HepG2 (cell line): Measurements from ENCODE around the gene YEATS2. TPM values are rescaled to one million over a fixed set of nuclear protein-coding genes. Genes with fewer than 3 reads are reported as not detected.

ENCODE experiments used
- ATAC-seq: fragments of 200-7000 bp; cut with Tn5 transposase; 3 replicates; pipeline ENCODE4 v1.9.1; 2020; ENCODE audit warnings: mild to moderate bottlenecking, moderate library complexity
- BruUV-seq: library from RNA; stranded (reverse); fragments of 400-500 nt; replicated peaks from 2 replicates; lab custom pipeline; 2021; lab: Mats Ljungman, UMichigan
- CTCF ChIA-PET: fragments of 300-600 bp; formaldehyde crosslinking; extraction: SDS; loops from one replicate; lab custom pipeline; 2021; ENCODE audit warnings: low total read pairs, inconsistent platforms, low intra/inter-chr PET ratio; lab: Yijun Ruan, JAX
- POLR2A ChIA-PET: fragments of 350-600 bp; sonication (Branson Sonifier 250); formaldehyde crosslinking; loops from one replicate; lab custom pipeline; 2020; ENCODE audit warnings: antibody characterized with exemption, inconsistent platforms; lab: Yijun Ruan, JAX
- DNase-seq: peaks from one replicate; pipeline ENCODE4 v3.0.0-alpha.2; 2015; ENCODE audit warnings: low spot score
- FAIRE-seq: peaks from 3 replicates; lab custom pipeline; 2011; peaks lifted over from hg19 to GRCh38; lab: Jason Lieb, UNC
- H2AFZ ChIP-seq: one replicate; pipeline ENCODE4 v1.6.1; 2011; ENCODE audit warnings: low read length, inconsistent platforms
- H3K27ac ChIP-seq: fragments of 300-600 bp; 3 replicates; pipeline ENCODE4 v1.8.0; 2011; ENCODE audit warnings: mixed run types, mild to moderate bottlenecking, mixed read lengths, low read length, inconsistent platforms; ENCODE audit not compliant: insufficient read depth; ENCODE audit errors: extremely low read length
- H3K27me3 ChIP-seq, 2 experiments: fragments of 200-600 bp in 1 of 2; 2 replicates in 1 of 2; 3 replicates in 1 of 2; pipeline versions ENCODE4 v1.6.0 to v1.8.0; 2011; ENCODE audit warnings: low read length in 2 of 2, mild to moderate bottlenecking in 2 of 2, moderate library complexity in 2 of 2, inconsistent platforms in 1 of 2; ENCODE audit not compliant: insufficient read depth in 2 of 2, control insufficient read depth in 1 of 2
- H3K36me3 ChIP-seq, 2 experiments: fragments of 200-600 bp in 1 of 2; replicated peaks in 1 of 2; 2 replicates in 1 of 2; 3 replicates in 1 of 2; pipeline versions ENCODE4 v1.5.1 to v1.8.0; 2011; ENCODE audit warnings: low read length in 2 of 2, inconsistent platforms in 1 of 2; ENCODE audit not compliant: insufficient read depth in 2 of 2, control insufficient read depth in 1 of 2
- H3K4me1 ChIP-seq: 2 replicates; pipeline ENCODE4 v1.5.1; 2012; ENCODE audit warnings: low read length, inconsistent platforms; ENCODE audit not compliant: insufficient read depth
- H3K4me2 ChIP-seq: 2 replicates; pipeline ENCODE4 v1.6.0; 2011; ENCODE audit warnings: low read depth, low read length, inconsistent platforms
- H3K4me3 ChIP-seq, 3 experiments: fragments of 200-600 bp in 1 of 3; sonication (generic), shearing (Covaris generic) in 1 of 3; replicated peaks in 1 of 3; 2 replicates each; pipeline ENCODE4 v1.5.1; 2011 to 2016; ENCODE audit warnings: low read length in 3 of 3, inconsistent platforms in 2 of 3, low read depth in 2 of 3, mild to moderate bottlenecking in 2 of 3, control low read depth in 1 of 3, mixed read lengths in 1 of 3; ENCODE audit not compliant: insufficient read depth in 1 of 3
- H3K79me2 ChIP-seq: one replicate; pipeline ENCODE4 v1.6.1; 2011; ENCODE audit warnings: low read length, inconsistent platforms; ENCODE audit not compliant: insufficient read depth
- H3K9ac ChIP-seq: 2 replicates; pipeline ENCODE4 v1.6.0; 2011; ENCODE audit warnings: mild to moderate bottlenecking, low read depth, low read length, inconsistent platforms; ENCODE audit not compliant: insufficient read depth
- H3K9me3 ChIP-seq: 2 replicates; pipeline ENCODE4 v1.5.1; 2012; ENCODE audit warnings: mild to moderate bottlenecking, low read length
- H4K20me1 ChIP-seq: 2 replicates; pipeline ENCODE4 v1.6.0; 2011; ENCODE audit warnings: inconsistent platforms, mild to moderate bottlenecking, low read length, moderate library complexity; ENCODE audit not compliant: insufficient read depth
- KAT7 ChIP-seq: IDR thresholded peaks from 2 replicates; pipeline ENCODE4 v1.6.1; 2018; ENCODE audit warnings: borderline replicate concordance, missing compliant biosample characterization
- PTBP1 ChIP-seq: fragments of 200-400 bp; formaldehyde crosslinking; IDR thresholded peaks from 2 replicates; pipeline ENCODE4 v1.6.1; 2018; ENCODE audit warnings: low read length, low read depth; ENCODE audit not compliant: poor library complexity, severe bottlenecking
- ZFP41 ChIP-seq: sonication (generic); formaldehyde crosslinking; IDR thresholded peaks from 2 replicates; pipeline ENCODE4 v1.4.0; 2020; ENCODE audit warnings: mild to moderate bottlenecking, missing genetic modification reagents, borderline replicate concordance
- ZNF230 ChIP-seq: sonication (generic); formaldehyde crosslinking; IDR thresholded peaks from 2 replicates; pipeline ENCODE4 v1.4.0; 2020; ENCODE audit warnings: mild to moderate bottlenecking, missing genetic modification reagents
- ZNF552 ChIP-seq: sonication (generic); formaldehyde crosslinking; IDR thresholded peaks from 2 replicates; pipeline ENCODE4 v1.9.0; 2022; ENCODE audit warnings: missing genetic modification reagents, mild to moderate bottlenecking, borderline replicate concordance
- WGBS: methylation state at CpG from one replicate; pipeline ENCODE4 v1.1.6; 2017; ENCODE audit warnings: low lambda C conversion rate; 5-methylcytosine and 5-hydroxymethylcytosine counted together
- in situ Hi-C: cut with HindIII; loops from 2 replicates; pipeline ENCODE4 v1.10.0; 2017; ENCODE audit warnings: low pct_unique_long_range_greater_than_20kb; ENCODE audit not compliant: extremely low pct_ligation_motif_present
- intact Hi-C: fragments of 100-400 bp; cut with micrococcal nuclease; formaldehyde crosslinking; loops from one replicate; pipeline ENCODE4 v1.10.0; 2022; ENCODE audit not compliant: unreplicated experiment
- polyA plus RNA-seq, 8 experiments: library from polyadenylated mRNA; depleted of rRNA in 3 of 8; stranded (reverse) in 7 of 8; unstranded in 1 of 8; fragments of >200 nt; fragmentation: Illumina TruSeq in 4 of 8; extraction: Trizol in 4 of 8; gene quantifications; 2 replicates each; pipeline versions ENCODE4 v1.2.1 to v1.2.3, GENCODE V29; 2011 to 2016; ENCODE audit warnings: low read depth in 4 of 8, missing spikeins in 1 of 8, mixed read lengths in 1 of 8; ENCODE audit not compliant: insufficient read depth in 1 of 8
- total RNA-seq, 5 experiments: library from RNA; depleted of rRNA; stranded (reverse); fragments of >200 nt; fragmentation: Illumina TruSeq; extraction: Trizol; gene quantifications; 2 replicates each; pipeline ENCODE4 v1.2.3, GENCODE V29; 2016; ENCODE audit warnings: low read depth in 1 of 5
- TF ChIP-seq, protein P1 (sequence below): sonication (generic); formaldehyde crosslinking; conservative IDR thresholded peaks from 2 replicates; pipeline ENCODE4 v1.4.0; 2020; ENCODE audit warnings: missing genetic modification reagents
- TF ChIP-seq, protein P2 (sequence below): sonication (generic); formaldehyde crosslinking; conservative IDR thresholded peaks from 2 replicates; pipeline ENCODE4 v1.4.0; 2020; ENCODE audit warnings: mild to moderate bottlenecking, missing genetic modification reagents, moderate library complexity
- TF ChIP-seq, protein P3 (sequence below): sonication (generic); formaldehyde crosslinking; IDR thresholded peaks from 2 replicates; pipeline ENCODE4 v1.4.0; 2020; ENCODE audit warnings: missing genetic modification reagents
- TF ChIP-seq, protein P4 (sequence below): sonication (generic); formaldehyde crosslinking; IDR thresholded peaks from 2 replicates; pipeline ENCODE4 v1.4.0; 2020; ENCODE audit warnings: missing genetic modification reagents; ENCODE audit errors: not compliant biosample characterization
- TF ChIP-seq, protein P5 (sequence below): sonication (generic); formaldehyde crosslinking; IDR thresholded peaks from 2 replicates; pipeline ENCODE4 v1.5.1; 2020; ENCODE audit warnings: mild to moderate bottlenecking, missing genetic modification reagents, borderline replicate concordance

The YEATS2 gene
- total and polyA plus RNA-seq, 2 of the 13 experiments (the other 11 are each of a cell fraction or from before 2014, with no cell fraction given), result 18.6 to 33.7 TPM

DNA sequence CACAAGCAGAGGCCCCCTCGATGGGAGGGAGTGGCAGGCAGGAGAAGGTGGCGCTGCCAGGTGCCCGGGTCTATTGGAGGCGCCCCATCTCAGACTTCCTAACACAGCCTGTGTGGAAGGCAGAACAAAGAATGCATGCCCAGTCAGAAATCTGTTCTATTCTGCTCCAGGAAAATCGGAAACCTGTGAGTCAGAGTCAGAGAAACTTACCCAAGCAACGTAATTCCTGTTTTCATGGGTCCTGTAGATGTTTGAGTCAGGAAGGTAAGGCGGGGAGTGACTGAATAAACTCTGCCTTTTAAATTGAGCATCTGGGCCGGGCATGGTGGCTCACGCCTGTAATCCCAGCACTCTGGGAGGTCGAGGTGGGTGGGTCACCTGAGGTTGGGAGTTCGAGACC is 114.0 kb downstream of the YEATS2 start:
- in situ Hi-C loops (no loop called here), intact Hi-C loops (no loop called here)
- H4K20me1 ChIP-seq, result no peaks in the 10 kb centered on the region
- peaks cover 22 to 44% of the 10 kb centered on the region in 2 experiments for H3K36me3 ChIP-seq
- no peaks in the 10 kb centered on the region for H3K9me3 ChIP-seq
- H3K27me3 ChIP-seq, result no peaks in the 10 kb centered on the region
- no peak overlapping the region for H3K27ac ChIP-seq
- H3K79me2 ChIP-seq, result no peaks in the 10 kb centered on the region
- ATAC-seq (no peak), FAIRE-seq (no peak), DNase-seq (no peak)
- H3K4me1 ChIP-seq, result no peaks in the 10 kb centered on the region; the same call in 1 of the 2 replicates
- ChIA-PET POLR2A (no interaction called here), CTCF (no interaction called here)
- H3K4me2 ChIP-seq, result no peak overlapping the region
- BruUV-seq, result no TSS peak
- WGBS, result 94% methylated on average over 8 of the region's 11 CpGs
- no peak overlapping the region for H3K4me3 ChIP-seq
- no peak overlapping the region for H2AFZ ChIP-seq
- H3K9ac ChIP-seq, result no peak overlapping the region
- TF ChIP-seq, protein P1, sequence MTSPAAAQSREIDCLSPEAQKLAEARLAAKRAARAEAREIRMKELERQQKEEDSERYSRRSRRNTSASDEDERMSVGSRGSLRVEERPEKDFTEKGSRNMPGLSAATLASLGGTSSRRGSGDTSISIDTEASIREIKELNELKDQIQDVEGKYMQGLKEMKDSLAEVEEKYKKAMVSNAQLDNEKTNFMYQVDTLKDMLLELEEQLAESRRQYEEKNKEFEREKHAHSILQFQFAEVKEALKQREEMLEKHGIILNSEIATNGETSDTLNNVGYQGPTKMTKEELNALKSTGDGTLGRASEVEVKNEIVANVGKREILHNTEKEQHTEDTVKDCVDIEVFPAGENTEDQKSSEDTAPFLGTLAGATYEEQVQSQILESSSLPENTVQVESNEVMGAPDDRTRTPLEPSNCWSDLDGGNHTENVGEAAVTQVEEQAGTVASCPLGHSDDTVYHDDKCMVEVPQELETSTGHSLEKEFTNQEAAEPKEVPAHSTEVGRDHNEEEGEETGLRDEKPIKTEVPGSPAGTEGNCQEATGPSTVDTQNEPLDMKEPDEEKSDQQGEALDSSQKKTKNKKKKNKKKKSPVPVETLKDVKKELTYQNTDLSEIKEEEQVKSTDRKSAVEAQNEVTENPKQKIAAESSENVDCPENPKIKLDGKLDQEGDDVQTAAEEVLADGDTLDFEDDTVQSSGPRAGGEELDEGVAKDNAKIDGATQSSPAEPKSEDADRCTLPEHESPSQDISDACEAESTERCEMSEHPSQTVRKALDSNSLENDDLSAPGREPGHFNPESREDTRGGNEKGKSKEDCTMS (CRISPR knock-in tag), result no peak
- TF ChIP-seq, protein P2, sequence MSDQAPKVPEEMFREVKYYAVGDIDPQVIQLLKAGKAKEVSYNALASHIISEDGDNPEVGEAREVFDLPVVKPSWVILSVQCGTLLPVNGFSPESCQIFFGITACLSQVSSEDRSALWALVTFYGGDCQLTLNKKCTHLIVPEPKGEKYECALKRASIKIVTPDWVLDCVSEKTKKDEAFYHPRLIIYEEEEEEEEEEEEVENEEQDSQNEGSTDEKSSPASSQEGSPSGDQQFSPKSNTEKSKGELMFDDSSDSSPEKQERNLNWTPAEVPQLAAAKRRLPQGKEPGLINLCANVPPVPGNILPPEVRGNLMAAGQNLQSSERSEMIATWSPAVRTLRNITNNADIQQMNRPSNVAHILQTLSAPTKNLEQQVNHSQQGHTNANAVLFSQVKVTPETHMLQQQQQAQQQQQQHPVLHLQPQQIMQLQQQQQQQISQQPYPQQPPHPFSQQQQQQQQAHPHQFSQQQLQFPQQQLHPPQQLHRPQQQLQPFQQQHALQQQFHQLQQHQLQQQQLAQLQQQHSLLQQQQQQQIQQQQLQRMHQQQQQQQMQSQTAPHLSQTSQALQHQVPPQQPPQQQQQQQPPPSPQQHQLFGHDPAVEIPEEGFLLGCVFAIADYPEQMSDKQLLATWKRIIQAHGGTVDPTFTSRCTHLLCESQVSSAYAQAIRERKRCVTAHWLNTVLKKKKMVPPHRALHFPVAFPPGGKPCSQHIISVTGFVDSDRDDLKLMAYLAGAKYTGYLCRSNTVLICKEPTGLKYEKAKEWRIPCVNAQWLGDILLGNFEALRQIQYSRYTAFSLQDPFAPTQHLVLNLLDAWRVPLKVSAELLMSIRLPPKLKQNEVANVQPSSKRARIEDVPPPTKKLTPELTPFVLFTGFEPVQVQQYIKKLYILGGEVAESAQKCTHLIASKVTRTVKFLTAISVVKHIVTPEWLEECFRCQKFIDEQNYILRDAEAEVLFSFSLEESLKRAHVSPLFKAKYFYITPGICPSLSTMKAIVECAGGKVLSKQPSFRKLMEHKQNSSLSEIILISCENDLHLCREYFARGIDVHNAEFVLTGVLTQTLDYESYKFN (CRISPR knock-in tag), result no peak
- TF ChIP-seq PTBP1 (no peak), ZNF552 (no peak), KAT7 (no peak), ZFP41 (no peak), ZNF230 (CRISPR knock-in tag) (no peak)
- TF ChIP-seq, protein P3, sequence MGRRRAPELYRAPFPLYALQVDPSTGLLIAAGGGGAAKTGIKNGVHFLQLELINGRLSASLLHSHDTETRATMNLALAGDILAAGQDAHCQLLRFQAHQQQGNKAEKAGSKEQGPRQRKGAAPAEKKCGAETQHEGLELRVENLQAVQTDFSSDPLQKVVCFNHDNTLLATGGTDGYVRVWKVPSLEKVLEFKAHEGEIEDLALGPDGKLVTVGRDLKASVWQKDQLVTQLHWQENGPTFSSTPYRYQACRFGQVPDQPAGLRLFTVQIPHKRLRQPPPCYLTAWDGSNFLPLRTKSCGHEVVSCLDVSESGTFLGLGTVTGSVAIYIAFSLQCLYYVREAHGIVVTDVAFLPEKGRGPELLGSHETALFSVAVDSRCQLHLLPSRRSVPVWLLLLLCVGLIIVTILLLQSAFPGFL (CRISPR knock-in tag), result no peak
- TF ChIP-seq, protein P4, sequence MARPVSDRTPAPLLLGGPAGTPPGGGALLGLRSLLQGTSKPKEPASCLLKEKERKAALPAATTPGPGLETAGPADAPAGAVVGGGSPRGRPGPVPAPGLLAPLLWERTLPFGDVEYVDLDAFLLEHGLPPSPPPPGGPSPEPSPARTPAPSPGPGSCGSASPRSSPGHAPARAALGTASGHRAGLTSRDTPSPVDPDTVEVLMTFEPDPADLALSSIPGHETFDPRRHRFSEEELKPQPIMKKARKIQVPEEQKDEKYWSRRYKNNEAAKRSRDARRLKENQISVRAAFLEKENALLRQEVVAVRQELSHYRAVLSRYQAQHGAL (CRISPR knock-in tag), result no peak
- TF ChIP-seq, protein P5, sequence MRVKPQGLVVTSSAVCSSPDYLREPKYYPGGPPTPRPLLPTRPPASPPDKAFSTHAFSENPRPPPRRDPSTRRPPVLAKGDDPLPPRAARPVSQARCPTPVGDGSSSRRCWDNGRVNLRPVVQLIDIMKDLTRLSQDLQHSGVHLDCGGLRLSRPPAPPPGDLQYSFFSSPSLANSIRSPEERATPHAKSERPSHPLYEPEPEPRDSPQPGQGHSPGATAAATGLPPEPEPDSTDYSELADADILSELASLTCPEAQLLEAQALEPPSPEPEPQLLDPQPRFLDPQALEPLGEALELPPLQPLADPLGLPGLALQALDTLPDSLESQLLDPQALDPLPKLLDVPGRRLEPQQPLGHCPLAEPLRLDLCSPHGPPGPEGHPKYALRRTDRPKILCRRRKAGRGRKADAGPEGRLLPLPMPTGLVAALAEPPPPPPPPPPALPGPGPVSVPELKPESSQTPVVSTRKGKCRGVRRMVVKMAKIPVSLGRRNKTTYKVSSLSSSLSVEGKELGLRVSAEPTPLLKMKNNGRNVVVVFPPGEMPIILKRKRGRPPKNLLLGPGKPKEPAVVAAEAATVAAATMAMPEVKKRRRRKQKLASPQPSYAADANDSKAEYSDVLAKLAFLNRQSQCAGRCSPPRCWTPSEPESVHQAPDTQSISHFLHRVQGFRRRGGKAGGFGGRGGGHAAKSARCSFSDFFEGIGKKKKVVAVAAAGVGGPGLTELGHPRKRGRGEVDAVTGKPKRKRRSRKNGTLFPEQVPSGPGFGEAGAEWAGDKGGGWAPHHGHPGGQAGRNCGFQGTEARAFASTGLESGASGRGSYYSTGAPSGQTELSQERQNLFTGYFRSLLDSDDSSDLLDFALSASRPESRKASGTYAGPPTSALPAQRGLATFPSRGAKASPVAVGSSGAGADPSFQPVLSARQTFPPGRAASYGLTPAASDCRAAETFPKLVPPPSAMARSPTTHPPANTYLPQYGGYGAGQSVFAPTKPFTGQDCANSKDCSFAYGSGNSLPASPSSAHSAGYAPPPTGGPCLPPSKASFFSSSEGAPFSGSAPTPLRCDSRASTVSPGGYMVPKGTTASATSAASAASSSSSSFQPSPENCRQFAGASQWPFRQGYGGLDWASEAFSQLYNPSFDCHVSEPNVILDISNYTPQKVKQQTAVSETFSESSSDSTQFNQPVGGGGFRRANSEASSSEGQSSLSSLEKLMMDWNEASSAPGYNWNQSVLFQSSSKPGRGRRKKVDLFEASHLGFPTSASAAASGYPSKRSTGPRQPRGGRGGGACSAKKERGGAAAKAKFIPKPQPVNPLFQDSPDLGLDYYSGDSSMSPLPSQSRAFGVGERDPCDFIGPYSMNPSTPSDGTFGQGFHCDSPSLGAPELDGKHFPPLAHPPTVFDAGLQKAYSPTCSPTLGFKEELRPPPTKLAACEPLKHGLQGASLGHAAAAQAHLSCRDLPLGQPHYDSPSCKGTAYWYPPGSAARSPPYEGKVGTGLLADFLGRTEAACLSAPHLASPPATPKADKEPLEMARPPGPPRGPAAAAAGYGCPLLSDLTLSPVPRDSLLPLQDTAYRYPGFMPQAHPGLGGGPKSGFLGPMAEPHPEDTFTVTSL (CRISPR knock-in tag), result no peak
